Measurements from ENCODE around the gene STRN3.

STRN3 gene

DNA sequence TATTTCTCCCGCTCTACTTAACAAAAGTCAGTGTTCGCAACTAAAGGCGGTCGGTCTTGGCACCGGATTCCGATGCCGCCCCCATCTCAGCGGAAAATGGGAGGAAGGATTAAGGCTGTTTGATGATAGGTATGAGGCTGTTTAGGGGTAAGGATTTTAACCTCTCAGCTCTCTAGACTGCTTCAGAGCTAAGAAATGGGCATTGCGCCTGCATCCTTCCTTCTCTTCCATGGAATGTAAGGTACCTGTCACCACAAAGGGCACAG lies 150.5 kb downstream of the STRN3 start:
- in situ Hi-C loops (cut with MboI; ENCODE audit: low sequenced_read_pairs), result no loop called here

DNA sequence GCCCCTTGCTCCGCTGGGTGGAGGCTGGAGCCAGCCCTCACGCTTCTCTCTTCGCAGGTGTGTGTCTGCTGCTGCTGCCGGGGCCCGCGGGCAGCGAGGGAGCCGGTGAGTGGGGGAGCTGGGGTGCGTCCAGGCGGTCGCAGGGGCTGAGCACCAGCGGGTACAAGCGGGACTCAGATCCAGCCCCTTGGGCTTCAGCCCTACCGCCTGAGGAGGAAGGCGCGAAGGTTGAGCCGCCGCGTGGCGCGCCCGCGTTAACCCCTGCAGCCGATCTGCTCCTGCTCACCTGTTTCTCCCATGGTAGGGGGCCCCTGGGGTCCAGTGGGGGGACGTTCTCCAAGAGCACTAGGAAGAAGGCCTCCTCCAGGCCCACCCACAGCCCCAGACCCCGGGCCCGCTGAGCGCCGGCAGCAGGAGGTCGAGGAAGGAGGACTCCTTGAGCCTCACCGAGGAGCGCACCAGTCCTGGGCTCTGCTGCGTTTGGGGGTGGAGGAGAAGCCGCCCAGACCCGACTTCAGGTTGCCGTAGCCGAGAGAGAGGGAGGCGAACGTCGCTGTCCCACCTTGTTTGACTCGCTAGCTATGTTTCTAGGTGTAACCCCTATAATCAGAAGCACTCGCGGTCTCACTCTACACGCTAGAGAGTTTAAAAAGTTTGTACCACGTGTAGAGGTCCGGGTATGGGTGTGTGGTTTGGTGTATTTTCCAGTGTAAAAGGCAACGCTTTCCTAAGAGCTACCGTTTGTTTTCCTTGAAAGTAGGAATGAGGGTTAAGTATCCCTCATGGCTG lies 151.0 kb downstream of the STRN3 start:
- in situ Hi-C loops (cut with MboI; ENCODE audit: low sequenced_read_pairs), result no loop called here

DNA sequence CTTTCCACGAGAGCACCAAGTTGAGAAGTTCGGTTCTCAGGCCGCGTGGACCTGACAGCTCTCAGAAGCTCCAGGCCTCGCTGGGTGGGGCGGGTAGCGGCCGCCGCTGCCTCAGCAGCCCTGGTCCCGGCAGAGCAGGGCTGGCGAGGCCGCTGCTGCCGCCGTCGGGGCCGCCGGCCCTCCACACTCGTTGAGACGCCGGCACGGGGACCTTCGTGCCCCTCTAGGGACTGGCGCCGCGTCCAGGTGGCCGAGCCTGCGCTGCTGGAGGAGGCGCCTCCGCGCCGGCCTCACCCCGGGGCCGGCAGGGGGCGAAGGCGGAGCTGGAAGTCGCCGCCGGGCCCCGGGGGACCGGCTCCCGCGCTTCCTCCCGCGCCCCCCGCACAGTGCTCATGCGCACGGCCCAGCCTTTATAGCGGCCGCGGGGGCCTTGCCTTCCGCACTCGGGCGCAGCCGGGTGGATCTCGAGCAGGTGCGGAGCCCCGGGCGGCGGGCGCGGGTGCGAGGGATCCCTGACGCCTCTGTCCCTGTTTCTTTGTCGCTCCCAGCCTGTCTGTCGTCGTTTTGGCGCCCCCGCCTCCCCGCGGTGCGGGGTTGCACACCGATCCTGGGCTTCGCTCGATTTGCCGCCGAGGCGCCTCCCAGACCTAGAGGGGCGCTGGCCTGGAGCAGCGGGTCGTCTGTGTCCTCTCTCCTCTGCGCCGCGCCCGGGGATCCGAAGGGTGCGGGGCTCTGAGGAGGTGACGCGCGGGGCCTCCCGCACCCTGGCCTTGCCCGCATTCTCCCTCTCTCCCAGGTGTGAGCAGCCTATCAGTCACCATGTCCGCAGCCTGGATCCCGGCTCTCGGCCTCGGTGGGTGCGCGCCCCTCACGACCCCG lies 151.8 kb downstream of the STRN3 start, which contains the start of gene COCH:
TSS of gene COCH (plus strand) at position 440 of the 879 bp plus-strand sequence. CDS start at position 820, 380 bp downstream.
- in situ Hi-C loops (cut with MboI; ENCODE audit: low sequenced_read_pairs), result no loop called here

DNA sequence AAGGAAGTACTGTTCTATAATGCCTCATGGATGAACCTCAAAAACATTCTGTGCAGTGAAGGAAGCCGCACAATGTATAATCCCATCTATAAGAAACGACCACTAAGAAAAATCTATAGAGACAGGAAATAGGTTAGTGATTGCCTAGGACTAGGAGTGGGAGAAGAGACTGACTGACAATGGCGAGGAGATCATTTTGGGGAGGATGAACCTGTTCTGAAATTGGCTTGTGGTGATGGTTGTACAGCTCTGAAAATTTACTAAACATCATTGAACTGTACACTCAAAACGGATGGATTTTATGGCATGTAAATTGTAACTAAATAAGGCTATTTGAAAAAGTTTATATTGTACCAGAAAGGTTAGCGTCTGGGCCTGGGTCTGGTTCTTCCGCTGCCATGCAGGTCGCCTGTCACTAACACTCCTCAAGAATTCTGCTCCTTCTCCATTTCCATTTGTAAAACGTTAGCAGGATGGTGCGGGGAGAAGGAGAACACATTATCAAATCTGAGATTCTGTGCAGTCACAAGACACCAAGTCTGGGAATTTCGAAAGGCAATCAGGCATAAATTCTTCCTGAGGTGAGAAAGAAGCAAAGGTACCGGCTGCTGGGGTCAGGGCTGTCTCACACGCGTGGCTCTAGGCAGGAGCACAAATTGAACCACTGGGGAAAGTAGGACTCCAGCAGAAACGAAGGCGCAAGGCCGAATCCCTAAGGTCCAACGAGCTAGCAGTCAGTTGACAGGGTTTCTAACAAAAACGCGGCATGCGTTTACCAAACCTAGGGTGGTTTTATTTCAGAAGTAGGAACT lies 152.7 kb downstream of the STRN3 start:
- in situ Hi-C loops (cut with MboI; ENCODE audit: low sequenced_read_pairs), result no loop called here

DNA sequence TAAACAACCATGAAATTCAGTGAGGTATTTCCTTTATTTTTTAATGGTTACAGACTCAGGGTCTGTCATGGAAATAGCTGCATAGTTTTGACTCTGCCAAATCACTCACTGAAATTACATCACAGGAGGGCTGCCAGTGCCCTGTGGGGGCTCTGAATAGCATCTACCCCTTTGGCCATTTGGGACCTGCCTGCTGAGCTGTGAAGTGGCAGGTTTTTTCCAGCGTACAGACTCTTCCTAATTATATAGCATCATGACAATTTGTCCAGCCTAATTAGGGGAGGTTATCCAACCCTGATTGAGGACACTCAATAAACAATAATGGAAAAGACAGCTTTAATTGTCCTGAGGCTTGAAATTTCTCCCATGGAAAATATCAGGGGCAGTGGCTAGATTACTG lies 153.6 kb downstream of the STRN3 start:
- in situ Hi-C loops (cut with MboI; ENCODE audit: low sequenced_read_pairs), result no loop called here

DNA sequence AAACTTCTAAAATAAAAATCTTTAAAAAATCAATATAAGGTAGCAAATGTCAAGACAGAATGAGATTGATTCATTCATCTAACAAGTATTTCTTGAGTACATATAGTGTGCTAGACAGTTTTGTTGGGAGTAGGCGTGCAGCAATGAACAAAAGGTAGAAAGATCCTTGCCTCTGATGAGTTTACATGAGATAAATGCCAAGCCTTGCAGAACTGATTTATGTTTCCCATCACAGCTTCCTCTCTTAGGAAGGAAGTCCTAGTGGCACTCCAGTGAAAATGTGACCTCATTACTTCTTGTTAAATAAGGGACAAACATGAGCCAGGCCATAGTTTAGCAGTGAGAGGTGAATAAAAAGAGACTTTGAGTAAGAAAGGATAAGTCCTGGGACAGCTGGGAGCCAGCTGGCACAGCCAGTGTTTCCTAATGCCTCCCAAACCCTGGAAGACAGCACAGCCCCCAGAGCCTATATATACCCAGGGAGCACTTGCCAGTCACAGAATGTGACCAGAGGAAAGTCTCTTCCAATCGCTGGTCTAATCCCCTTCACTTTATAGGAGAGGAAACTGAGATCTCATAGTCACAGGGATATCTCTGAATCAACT lies 156.5 kb downstream of the STRN3 start:
- in situ Hi-C loops (cut with MboI; ENCODE audit: low sequenced_read_pairs), result no loop called here

DNA sequence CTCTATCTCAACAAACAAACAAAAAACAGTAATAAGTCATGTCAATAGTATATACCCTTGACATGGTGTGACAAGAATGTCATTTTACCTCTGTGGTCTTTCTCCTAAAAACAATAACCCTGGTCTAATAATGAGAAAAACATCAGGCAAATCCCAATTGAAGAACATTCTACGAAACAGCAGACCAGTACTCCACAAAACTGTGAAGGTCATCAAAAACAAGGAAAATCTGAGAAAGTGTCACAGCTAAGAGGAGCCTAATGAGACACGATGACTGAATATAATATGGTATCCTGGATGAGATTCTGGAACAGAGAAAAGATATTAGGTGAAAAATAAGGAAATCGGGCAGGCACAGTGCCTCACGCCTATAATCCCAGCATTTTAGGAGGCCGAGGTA lies 157.4 kb downstream of the STRN3 start:
- in situ Hi-C loops (cut with MboI; ENCODE audit: low sequenced_read_pairs), result no loop called here

DNA sequence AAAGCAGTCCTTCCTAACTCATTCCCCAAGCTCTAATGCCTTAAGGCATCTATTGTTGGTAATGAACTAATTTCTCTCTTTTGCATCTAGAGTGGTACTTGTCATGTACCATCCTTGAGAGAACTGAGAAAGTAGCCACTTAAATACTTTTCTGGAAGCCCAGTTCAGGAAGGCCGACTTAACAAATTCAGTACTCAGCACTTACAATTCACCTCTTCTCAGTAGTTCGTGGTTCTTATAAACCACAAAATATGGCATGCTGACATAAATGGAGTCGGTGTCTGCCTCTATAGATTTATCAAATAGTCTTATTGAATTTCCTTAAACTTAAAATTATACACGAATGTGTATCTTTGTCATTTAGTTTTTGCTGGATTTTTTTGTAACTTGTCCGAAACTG lies 161.2 kb downstream of the STRN3 start:
- in situ Hi-C loops (cut with MboI; ENCODE audit: low sequenced_read_pairs), result no loop called here

DNA sequence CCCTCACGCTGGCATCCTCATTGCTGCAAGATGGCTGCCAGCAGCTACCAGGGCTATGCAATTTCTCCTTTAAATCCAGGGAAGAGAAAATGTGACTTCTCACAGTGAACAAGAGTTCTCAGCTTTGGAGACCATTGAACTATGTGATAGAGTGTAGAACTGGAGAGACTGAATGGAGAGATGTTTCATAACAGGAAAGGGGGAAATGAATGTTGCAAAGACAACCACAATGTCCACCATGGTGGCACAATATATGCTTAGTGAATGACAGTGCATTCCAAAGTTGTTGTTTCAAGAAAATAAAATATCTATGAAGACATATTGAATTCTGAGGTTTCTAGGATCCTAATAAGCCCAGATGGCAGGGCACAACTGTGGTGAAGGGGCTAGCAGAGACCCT lies 165.0 kb downstream of the STRN3 start:
- in situ Hi-C loops (cut with MboI; ENCODE audit: low sequenced_read_pairs), result no loop called here

DNA sequence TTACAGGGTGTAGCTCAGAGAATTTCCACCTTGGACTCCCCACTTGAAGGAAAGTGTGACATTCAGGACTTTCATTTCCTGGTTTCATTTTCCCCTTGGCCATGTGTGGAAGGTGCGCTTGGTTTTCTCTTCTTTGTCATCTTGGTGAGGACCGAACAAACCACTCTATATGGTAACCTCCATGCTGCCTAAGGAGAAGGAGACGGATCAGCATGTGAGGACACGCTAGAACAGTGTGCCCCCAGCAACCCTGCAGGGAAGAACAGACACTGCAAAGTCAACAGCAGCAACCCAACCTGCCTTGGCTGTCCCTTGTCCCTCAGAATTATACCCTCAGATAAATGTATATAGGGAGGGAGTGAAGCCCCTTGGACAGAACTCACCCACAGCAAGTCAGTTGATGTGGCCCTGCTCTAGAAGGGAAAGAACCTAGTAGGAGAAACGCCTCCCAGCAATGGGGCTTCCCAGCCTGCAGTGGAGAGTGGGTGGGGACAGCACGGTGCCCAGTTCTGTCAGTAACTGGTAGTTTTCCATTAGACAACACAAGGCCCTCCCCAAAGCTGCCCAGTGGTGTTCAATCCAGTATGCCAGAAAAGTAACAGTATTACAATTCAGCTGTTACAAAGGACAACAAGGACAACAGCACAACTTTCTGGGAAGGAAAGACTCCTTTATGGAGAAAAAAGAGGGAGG lies 170.7 kb downstream of the STRN3 start:
- in situ Hi-C loops (cut with MboI; ENCODE audit: low sequenced_read_pairs), result no loop called here

DNA sequence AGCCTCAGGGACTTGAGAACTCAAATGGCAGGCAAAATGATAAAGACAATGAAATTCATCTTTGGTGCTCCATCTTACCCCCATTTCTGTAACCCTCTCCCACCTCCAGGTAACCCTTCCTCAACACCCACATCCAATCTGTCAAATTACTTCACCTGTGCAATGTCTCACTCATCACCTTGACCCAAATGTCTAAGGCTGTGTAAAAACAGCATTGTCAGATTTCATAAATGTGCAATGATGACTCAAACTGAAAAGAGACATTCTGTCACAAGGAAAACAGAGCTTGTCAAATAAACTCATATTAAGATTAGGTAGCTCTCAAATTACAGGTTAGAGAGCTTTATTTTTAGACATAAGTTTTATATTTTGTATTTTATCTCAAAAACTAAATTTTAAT lies 171.7 kb downstream of the STRN3 start:
- in situ Hi-C loops (cut with MboI; ENCODE audit: low sequenced_read_pairs), result no loop called here

DNA sequence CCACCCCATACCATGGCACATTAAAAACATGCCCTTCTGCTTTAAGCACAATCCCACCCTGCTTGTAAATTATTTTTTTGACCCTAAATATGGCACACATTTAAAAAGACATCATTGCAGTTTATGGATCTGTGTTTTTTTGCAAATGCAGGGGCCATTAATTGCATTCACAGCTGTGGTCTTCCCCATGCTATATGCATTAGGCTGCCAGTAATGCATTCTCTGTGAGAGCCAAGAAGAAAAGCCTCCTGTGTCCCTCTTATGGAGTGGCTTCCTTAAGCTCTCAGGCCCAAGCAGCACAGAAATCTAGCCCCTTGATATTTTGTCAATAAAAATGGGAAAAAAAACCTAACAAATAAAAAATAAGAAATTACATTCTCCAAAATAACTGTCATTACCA lies 172.2 kb downstream of the STRN3 start:
- in situ Hi-C loops (cut with MboI; ENCODE audit: low sequenced_read_pairs), result no loop called here

DNA sequence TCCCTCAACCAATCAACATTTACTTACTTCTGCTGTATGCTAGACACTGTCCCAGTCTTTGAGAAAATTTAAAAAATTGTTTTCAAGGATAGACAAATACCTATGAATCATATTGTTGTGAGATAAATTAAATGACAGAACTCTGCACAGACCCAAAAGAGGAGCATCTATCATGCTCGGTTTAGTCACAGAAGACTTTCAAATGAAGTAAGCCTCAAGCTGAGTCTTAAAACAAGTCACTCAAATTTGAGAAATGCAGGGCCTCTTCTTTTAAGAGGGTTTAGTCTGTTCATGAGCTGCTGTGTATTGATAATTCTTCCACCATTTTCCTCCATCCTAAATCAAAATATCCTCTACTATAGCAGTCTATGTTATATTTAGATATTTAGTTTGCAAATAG lies 176.2 kb downstream of the STRN3 start:
- in situ Hi-C loops (cut with MboI; ENCODE audit: low sequenced_read_pairs), result no loop called here

DNA sequence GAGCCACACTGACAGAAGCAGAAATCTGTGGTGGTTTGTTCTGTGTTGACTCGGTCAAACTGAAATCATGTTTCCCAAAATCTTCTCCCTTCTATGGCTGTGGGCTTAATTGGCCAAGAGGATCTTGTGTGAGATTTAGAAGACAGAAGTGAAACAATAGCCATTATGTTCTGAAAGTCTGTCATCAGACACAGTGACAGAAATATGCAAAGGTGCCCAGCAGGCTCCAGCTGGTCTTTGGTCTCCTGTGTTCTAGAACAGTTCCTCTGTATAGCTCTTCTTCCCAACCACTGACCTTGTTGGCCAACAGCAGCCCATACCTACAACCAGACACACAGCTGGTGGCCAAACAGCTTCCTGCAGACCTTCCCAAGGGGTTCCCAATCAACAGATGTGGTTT lies 176.8 kb downstream of the STRN3 start:
- in situ Hi-C loops (cut with MboI; ENCODE audit: low sequenced_read_pairs), result no loop called here

DNA sequence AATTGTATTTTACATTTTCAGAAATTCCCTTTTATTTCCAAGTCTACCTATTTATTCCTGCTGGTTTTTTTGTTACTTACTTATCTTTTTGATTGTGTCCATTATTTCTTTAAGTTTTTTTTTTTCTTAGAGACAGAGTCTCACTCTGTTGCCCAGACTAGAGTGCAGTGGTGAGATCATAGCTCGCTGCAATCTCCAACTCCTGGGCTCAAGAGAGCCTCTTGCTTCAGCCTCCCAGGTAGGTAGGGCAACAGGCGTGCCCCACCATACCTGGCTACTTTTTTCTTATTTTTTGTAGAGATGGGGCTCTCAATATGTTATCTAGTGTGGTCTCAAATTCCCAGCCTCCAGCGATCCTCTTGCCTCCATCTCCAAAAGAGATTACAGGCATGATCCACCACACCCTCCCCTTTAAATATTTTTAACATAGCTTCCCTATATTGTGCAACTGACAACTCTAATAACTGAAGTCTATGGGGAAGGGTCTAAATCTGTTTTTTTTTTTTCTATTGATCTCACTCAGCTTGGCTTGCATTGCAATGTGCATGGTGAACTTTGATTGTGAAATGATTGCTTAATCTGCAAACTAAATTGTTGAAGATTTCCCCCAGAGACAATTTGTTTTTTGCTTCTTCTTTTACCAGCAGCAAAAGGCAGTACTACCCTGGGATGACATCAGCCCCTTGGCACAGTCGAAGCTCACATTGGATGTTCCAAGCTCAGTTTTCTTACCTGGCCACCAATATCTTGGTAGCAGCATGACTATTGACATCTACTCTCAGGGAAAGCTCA lies 177.5 kb downstream of the STRN3 start:
- in situ Hi-C loops (cut with MboI; ENCODE audit: low sequenced_read_pairs), result no loop called here

All from HL-60/S4 treated with retinoic acid at 250 ng/mL for 4 days and 3 days (cell line).